Kidney (tissue), 14 donors: ENCODE results near the gene DIS3L2. TPM values are rescaled to one million over a fixed set of nuclear protein-coding genes. Genes with fewer than 3 reads are reported as not detected.

Source experiments
- DNase-seq, 5 donors: peaks; one replicate each; pipeline ENCODE4 v3.0.0-alpha.2; 2013 to 2020
- FAIRE-seq: peaks from 2 replicates; lab custom pipeline; 2012; peaks lifted over from hg19 to GRCh38; lab: Jason Lieb, UNC
- H3K27ac ChIP-seq, 2 donors: one replicate each; pipeline ENCODE4 v1.7.0; 2013; ENCODE audit warnings: low read depth in 2 of 2, low read length in 2 of 2, inconsistent platforms in 1 of 2
- H3K27me3 ChIP-seq: one replicate; pipeline ENCODE4 v1.7.1; 2013; ENCODE audit warnings: low read length, inconsistent platforms; ENCODE audit not compliant: control insufficient read depth, insufficient read depth
- H3K36me3 ChIP-seq, 3 donors: one replicate each; pipeline versions ENCODE4 v1.7.0 to v1.7.1; 2013; ENCODE audit warnings: low read length in 3 of 3, control low read depth in 1 of 3, inconsistent platforms in 1 of 3; ENCODE audit not compliant: insufficient read depth in 3 of 3, control insufficient read depth in 2 of 3
- H3K4me1 ChIP-seq, 3 donors: one replicate each; pipeline versions ENCODE4 v1.7.0 to v1.7.1; 2013; ENCODE audit warnings: low read length in 3 of 3, inconsistent platforms in 1 of 3, low read depth in 1 of 3; ENCODE audit not compliant: control insufficient read depth in 2 of 3, insufficient read depth in 2 of 3
- H3K4me3 ChIP-seq, 3 donors: one replicate each; pipeline versions ENCODE4 v1.7.0 to v1.8.1; 2013; ENCODE audit warnings: low read length in 3 of 3, control low read depth in 1 of 3, inconsistent platforms in 1 of 3
- H3K9ac ChIP-seq, 3 donors: one replicate each; pipeline versions ENCODE4 v1.7.0 to v1.7.1; 2013; ENCODE audit warnings: low read length in 3 of 3, control low read depth in 1 of 3, inconsistent platforms in 1 of 3
- H3K9me3 ChIP-seq, 3 donors: one replicate each; pipeline versions ENCODE4 v1.7.0 to v1.7.1; 2013; ENCODE audit warnings: low read length in 3 of 3, control low read depth in 1 of 3, inconsistent platforms in 1 of 3; ENCODE audit not compliant: control insufficient read depth in 2 of 3, insufficient read depth in 1 of 3
- intact Hi-C: fragments of 100-400 bp; cut with DNase I; formaldehyde crosslinking; loops from one replicate; pipeline ENCODE4 v1.11.1; 2022
- polyA plus RNA-seq: library from polyadenylated mRNA; stranded (reverse); fragments of 350-450 nt; fragmentation: Illumina TruSeq; extraction: RNeasy Lipid Tissue Mini Kit (QIAGEN cat#74804); gene quantifications from one replicate; pipeline ENCODE4 v1.2.3, GENCODE V29; 2014; ENCODE audit warnings: low read depth, low replicate concordance; ENCODE audit not compliant: insufficient read depth
- total RNA-seq: library from RNA; stranded (reverse); fragmentation: NEBNext Ultra II Directional; extraction: Animal tissue kit (Norgen Biotek cat#: 25700); gene quantifications from one replicate; pipeline ENCODE4 v1.2.1, GENCODE V29; 2021
- TF ChIP-seq, protein P1 (sequence below): IDR thresholded peaks from 3 replicates; pipeline ENCODE4 v1.5.1; 2012; ENCODE audit warnings: mild to moderate bottlenecking, moderate library complexity, borderline replicate concordance; ENCODE audit not compliant: insufficient read depth; ENCODE audit errors: extremely low read depth
- donor health status: control.
- donor health status: control.
- donor health status: control.
- donor health status: control.
- donor health status: control.
- donor health status: DM: yes; HTN: yes; CAD: no.
- donor health status: Normal renal cell carcinoma (clear cell type).

Gene DIS3L2
- total and polyA plus RNA-seq, 2 donors from 2014 or later, result 12.3 to 47.7 TPM

- intact Hi-C loops, result no loop called here
- Histone ChIP-seq H3K36me3 (no peaks in the 10 kb centered on the region), H3K9ac (no peak overlapping the region), H3K4me3 (no peak overlapping the region), H3K27ac (no peak overlapping the region), H3K27me3 (no peaks in the 10 kb centered on the region), H3K9me3 (no peaks in the 10 kb centered on the region), H3K4me1 (no peaks in the 10 kb centered on the region)
- TF ChIP-seq, protein P1, sequence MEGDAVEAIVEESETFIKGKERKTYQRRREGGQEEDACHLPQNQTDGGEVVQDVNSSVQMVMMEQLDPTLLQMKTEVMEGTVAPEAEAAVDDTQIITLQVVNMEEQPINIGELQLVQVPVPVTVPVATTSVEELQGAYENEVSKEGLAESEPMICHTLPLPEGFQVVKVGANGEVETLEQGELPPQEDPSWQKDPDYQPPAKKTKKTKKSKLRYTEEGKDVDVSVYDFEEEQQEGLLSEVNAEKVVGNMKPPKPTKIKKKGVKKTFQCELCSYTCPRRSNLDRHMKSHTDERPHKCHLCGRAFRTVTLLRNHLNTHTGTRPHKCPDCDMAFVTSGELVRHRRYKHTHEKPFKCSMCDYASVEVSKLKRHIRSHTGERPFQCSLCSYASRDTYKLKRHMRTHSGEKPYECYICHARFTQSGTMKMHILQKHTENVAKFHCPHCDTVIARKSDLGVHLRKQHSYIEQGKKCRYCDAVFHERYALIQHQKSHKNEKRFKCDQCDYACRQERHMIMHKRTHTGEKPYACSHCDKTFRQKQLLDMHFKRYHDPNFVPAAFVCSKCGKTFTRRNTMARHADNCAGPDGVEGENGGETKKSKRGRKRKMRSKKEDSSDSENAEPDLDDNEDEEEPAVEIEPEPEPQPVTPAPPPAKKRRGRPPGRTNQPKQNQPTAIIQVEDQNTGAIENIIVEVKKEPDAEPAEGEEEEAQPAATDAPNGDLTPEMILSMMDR, result no peak
- DNase-seq (peak in 1 of 5 donors; percentile 37), FAIRE-seq (no peak)
Observed at GRCh38 chr2:232338759-232339106, 377.2 kb downstream of the DIS3L2 start.

GRCh38 chr2:232339121-232340081 lies 377.9 kb downstream of the DIS3L2 start:
- TF ChIP-seq, protein P1, result no peak
- peak in 1 of 5 donors; percentile 64 for DNase-seq
- no peak overlapping the region for H3K9ac ChIP-seq
- no peaks in the 10 kb centered on the region for H3K36me3 ChIP-seq
- intact Hi-C loops, result no loop called here
- no peak overlapping the region for H3K27ac ChIP-seq
- no peaks in the 10 kb centered on the region for H3K9me3 ChIP-seq
- H3K4me3 ChIP-seq, result no peak overlapping the region
- no peaks in the 10 kb centered on the region for H3K4me1 ChIP-seq
- no peak for FAIRE-seq
- no peaks in the 10 kb centered on the region for H3K27me3 ChIP-seq

DNA sequence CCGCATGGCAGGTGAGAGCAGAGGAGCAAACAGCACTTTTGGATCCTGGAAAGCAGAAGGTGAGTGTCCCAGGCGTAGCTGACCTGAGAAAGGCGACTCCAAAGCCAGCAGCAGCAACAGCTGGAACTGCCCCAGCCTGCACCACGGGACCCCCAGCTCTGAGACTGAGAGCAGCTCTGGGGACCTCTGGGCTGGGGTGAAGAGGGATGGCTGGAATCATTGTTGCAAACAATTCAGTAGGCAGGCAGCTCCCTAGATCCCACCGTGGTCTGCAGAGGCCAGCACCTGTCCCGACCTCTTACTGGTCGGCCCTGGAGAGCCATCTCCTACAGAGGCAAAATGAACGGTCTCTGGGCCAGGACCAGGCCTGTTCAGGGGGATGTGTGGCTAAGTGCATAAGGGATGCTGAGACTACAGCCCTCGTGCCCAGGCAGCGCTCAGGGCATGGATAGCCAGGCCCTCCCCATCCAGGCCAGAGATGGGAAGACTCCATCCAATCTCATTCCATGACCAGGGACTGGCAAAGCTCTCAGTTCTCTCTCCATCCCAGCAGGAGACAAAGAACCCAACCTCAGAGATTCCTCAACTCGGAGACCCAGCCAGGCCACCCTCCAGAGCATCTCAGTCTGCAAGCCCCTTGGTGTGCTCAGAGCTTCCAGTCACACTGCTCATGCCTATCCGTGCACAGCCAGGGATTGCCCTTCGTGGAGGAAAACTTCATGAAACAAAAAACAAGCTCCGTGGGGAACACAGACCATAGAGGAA lies 378.8 kb downstream of the DIS3L2 start:
- Histone ChIP-seq H3K4me1 (no peaks in the 10 kb centered on the region), H3K4me3 (no peak overlapping the region), H3K9ac (no peak overlapping the region), H3K27me3 (no peaks in the 10 kb centered on the region), H3K9me3 (no peaks in the 10 kb centered on the region), H3K27ac (no peak overlapping the region), H3K36me3 (no peaks in the 10 kb centered on the region)
- DNase-seq, result peak in 1 of 5 donors; percentile 57
- intact Hi-C loops, result no loop called here
- FAIRE-seq, result no peak
- TF ChIP-seq, protein P1, result no peak
